GM23248 (cell line): ENCODE results near the gene OGFOD1. TPM values are rescaled to one million over a fixed set of nuclear protein-coding genes. Genes with fewer than 3 reads are reported as not detected.

Experiments used
- DNase-seq: peaks from one replicate; pipeline ENCODE4 v3.0.0-alpha.2; 2015
- H2AFZ ChIP-seq: fragments of 200-600 bp; sonication (generic); 2 replicates; pipeline ENCODE4 v1.6.1; 2016; ENCODE audit warnings: antibody characterized with exemption
- H3F3A ChIP-seq: fragments of 200-600 bp; sonication (generic); 2 replicates; pipeline ENCODE4 v1.6.1; 2016; ENCODE audit warnings: mild to moderate bottlenecking, antibody characterized with exemption, mixed run types; ENCODE audit not compliant: insufficient read depth
- H3K27ac ChIP-seq: fragments of 200-600 bp; sonication (generic); 2 replicates; pipeline ENCODE4 v1.5.1; 2016; ENCODE audit warnings: mild to moderate bottlenecking
- H3K27me3 ChIP-seq: fragments of 200-600 bp; sonication (generic); replicated peaks from 2 replicates; pipeline ENCODE4 v1.6.1; 2016; ENCODE audit warnings: mild to moderate bottlenecking; ENCODE audit not compliant: insufficient read depth
- H3K36me3 ChIP-seq: fragments of 200-600 bp; sonication (generic); 2 replicates; pipeline ENCODE4 v1.6.1; 2016; ENCODE audit warnings: low read depth, mild to moderate bottlenecking
- H3K4me1 ChIP-seq: fragments of 200-600 bp; sonication (generic); 2 replicates; pipeline ENCODE4 v1.6.1; 2016; ENCODE audit warnings: mild to moderate bottlenecking; ENCODE audit not compliant: insufficient read depth
- H3K4me2 ChIP-seq: fragments of 200-600 bp; sonication (generic); one replicate; pipeline ENCODE4 v1.6.1; 2016; ENCODE audit warnings: mild to moderate bottlenecking; ENCODE audit not compliant: unreplicated experiment
- H3K4me3 ChIP-seq: fragments of 200-600 bp; sonication (generic); 2 replicates; pipeline ENCODE4 v1.5.1; 2016; ENCODE audit warnings: mild to moderate bottlenecking
- H3K79me2 ChIP-seq: fragments of 200-600 bp; sonication (generic); 2 replicates; pipeline ENCODE4 v1.6.1; 2016; ENCODE audit warnings: mild to moderate bottlenecking; ENCODE audit not compliant: insufficient read depth
- H3K9ac ChIP-seq: fragments of 200-600 bp; sonication (generic); 2 replicates; pipeline ENCODE4 v1.6.1; 2016; ENCODE audit warnings: mild to moderate bottlenecking
- H3K9me2 ChIP-seq: fragments of 200-600 bp; sonication (generic); 2 replicates; pipeline ENCODE4 v1.6.1; 2016; ENCODE audit warnings: mixed run types, mild to moderate bottlenecking, moderate library complexity; ENCODE audit not compliant: insufficient read depth
- H3K9me3 ChIP-seq: fragments of 200-600 bp; sonication (generic); one replicate; pipeline ENCODE4 v1.6.1; 2017; ENCODE audit warnings: low read depth
- H4K20me1 ChIP-seq: fragments of 200-600 bp; sonication (generic); 2 replicates; pipeline ENCODE4 v1.6.0; 2016; ENCODE audit not compliant: insufficient read depth
- EZH2 ChIP-seq: fragments of 200-600 bp; sonication (generic); IDR thresholded peaks from 2 replicates; pipeline ENCODE4 v1.6.1; 2018; ENCODE audit warnings: antibody characterized with exemption, mild to moderate bottlenecking; ENCODE audit not compliant: insufficient read depth, poor library complexity, severe bottlenecking
- EZH2phosphoT487 ChIP-seq: fragments of 200-600 bp; sonication (generic); IDR thresholded peaks from 2 replicates; pipeline ENCODE4 v1.6.1; 2018; ENCODE audit warnings: antibody characterized with exemption, moderate library complexity, mild to moderate bottlenecking, low read depth; ENCODE audit not compliant: insufficient read depth
- WGBS, 2 experiments: methylation state at CpG; one replicate each; pipeline ENCODE4 v1.1.6; 2015 to 2017; ENCODE audit warnings: low lambda C conversion rate in 2 of 2, low coverage in 1 of 2; ENCODE audit errors: missing lambda C conversion rate in 2 of 2; 5-methylcytosine and 5-hydroxymethylcytosine counted together
- in situ Hi-C: fragments of 300-500 bp; cut with MboI; formaldehyde crosslinking; loops from 2 replicates; pipeline ENCODE4 v1.15.0; 2020
- polyA plus RNA-seq: library from polyadenylated mRNA; unstranded; fragments of >200 nt; fragmentation: Nextera tagmentation; extraction: Ambion mirVana; gene quantifications from 2 replicates; pipeline ENCODE4 v1.2.1, GENCODE V29; 2016
- total RNA-seq: library from RNA; depleted of rRNA; stranded (reverse); fragments of >200 nt; shearing (Covaris generic); gene quantifications from 2 replicates; pipeline ENCODE4 v1.2.3, GENCODE V29; 2014

OGFOD1 gene
- total and polyA plus RNA-seq, 2 experiments from 2014 or later, result 59.1 to 101 TPM

DNA sequence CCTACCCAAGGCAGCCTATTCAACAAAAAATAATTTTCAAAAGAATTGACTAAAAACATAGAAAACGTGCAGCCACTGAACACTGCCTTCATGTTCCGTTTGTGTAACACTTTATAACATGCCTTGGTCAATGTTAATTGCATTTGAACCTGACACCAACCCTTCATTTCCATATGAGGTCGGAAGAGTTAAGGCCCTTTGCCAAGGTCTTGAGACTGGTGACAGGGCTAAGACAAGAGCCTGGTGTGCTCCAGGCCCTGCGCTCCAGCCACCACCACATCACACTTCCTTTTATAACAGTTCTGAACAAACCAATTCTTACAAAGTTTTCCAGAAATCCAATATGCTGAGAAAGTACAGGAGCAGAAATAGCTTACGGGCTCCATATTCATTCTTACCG, 64.3 kb downstream of the OGFOD1 start:
- Histone ChIP-seq H3K4me3 (no peak overlapping the region), H4K20me1 (no peaks in the 10 kb centered on the region), H3K36me3 (no peaks in the 10 kb centered on the region; the same call in 1 of the 2 replicates), H3K4me1 (peaks cover 31% of the 10 kb centered on the region), H3K9me3 (no peaks in the 10 kb centered on the region), H3K27me3 (no peaks in the 10 kb centered on the region), H3F3A (peaks cover 5% of the 10 kb centered on the region; the same call in 1 of the 2 replicates), H2AFZ (no peak overlapping the region), H3K27ac (no peak overlapping the region), H3K9me2 (no peaks in the 10 kb centered on the region), H3K4me2 (no peak overlapping the region), H3K79me2 (peaks cover 84% of the 10 kb centered on the region), H3K9ac (no peak overlapping the region)
- no peak for DNase-seq
- in situ Hi-C loops, result no loop called here
- TF ChIP-seq EZH2 (no peak), EZH2phosphoT487 (no peak)
- 69 to 71% methylated on average over 6 of the region's 6 CpGs for WGBS, 2 experiments

DNA sequence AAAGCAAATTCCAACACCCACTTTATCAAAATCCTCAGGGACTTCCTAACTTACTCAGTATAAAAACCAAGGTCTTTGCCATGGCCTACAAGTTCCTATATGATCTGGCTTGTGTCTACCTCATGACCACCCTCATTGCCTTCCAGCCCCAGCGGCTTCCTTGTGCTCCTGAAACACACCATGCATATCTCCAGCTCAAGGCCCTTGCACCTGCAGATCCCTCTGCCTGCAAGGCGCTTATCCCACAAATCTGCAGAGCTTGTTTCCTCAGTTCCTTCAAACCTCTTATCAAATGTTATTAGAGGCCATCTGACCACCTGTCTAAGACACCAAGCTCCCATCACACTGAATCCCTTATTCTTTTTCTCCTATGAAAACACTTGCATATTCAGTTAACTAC, 65.9 kb downstream of the OGFOD1 start:
- no peaks in the 10 kb centered on the region for H3K9me2 ChIP-seq
- H4K20me1 ChIP-seq, result no peaks in the 10 kb centered on the region
- H3F3A ChIP-seq, result peaks cover 5% of the 10 kb centered on the region; the same call in 1 of the 2 replicates
- H3K27ac ChIP-seq, result no peak overlapping the region
- no peaks in the 10 kb centered on the region for H3K27me3 ChIP-seq
- H3K4me1 ChIP-seq, result peaks cover 26% of the 10 kb centered on the region
- no peaks in the 10 kb centered on the region; the same call in 1 of the 2 replicates for H3K36me3 ChIP-seq
- H3K9ac ChIP-seq, result no peak overlapping the region
- WGBS, 2 experiments, result 77 to 85% methylated on average over 2 of the region's 2 CpGs
- no peak overlapping the region for H2AFZ ChIP-seq
- TF ChIP-seq EZH2 (no peak), EZH2phosphoT487 (no peak)
- H3K79me2 ChIP-seq, result peaks cover 72% of the 10 kb centered on the region
- no peak for DNase-seq
- H3K4me2 ChIP-seq, result no peak overlapping the region
- H3K4me3 ChIP-seq, result no peak overlapping the region
- H3K9me3 ChIP-seq, result no peaks in the 10 kb centered on the region
- in situ Hi-C loops, result no loop called here

DNA sequence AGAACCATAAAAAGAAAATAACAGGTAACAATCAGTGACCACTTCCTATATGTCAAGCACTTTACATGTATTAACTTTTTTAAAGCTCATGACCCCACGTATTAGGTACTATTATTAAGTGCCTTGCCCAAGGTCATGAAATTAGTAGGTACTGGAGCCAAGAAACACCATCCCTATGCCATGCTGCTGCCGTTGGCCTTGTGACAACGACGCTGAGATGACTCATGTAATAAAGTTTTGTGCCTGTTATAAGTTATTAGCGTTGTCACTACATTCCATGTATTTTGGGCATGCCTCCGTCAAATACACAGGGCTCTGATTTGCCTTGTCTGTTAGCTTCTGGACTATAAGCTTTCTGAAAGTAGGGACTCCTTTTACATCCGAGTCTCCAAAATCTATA, 67.1 kb downstream of the OGFOD1 start:
- no peaks in the 10 kb centered on the region for H4K20me1 ChIP-seq
- H3K27ac ChIP-seq, result no peak overlapping the region
- no peaks in the 10 kb centered on the region for H3K9me2 ChIP-seq
- TF ChIP-seq EZH2, result no peak
- TF ChIP-seq EZH2phosphoT487, result no peak
- peak overlapping the region; percentile 87 for H3K4me2 ChIP-seq
- WGBS, 2 experiments, result 85 to 87% methylated on average over 7 of the region's 7 CpGs
- H3K36me3 ChIP-seq, result no peaks in the 10 kb centered on the region
- no peak overlapping the region for H3K9ac ChIP-seq
- H3K4me1 ChIP-seq, result peaks cover 26% of the 10 kb centered on the region
- in situ Hi-C loops, result no loop called here
- H3K79me2 ChIP-seq, result peaks cover 60% of the 10 kb centered on the region
- H3F3A ChIP-seq, result peaks cover 5% of the 10 kb centered on the region; the same call in 1 of the 2 replicates
- H2AFZ ChIP-seq, result no peak overlapping the region
- DNase-seq, result no peak
- H3K4me3 ChIP-seq, result no peak overlapping the region; the same call in 1 of the 2 replicates
- H3K9me3 ChIP-seq, result no peaks in the 10 kb centered on the region
- H3K27me3 ChIP-seq, result no peaks in the 10 kb centered on the region

DNA sequence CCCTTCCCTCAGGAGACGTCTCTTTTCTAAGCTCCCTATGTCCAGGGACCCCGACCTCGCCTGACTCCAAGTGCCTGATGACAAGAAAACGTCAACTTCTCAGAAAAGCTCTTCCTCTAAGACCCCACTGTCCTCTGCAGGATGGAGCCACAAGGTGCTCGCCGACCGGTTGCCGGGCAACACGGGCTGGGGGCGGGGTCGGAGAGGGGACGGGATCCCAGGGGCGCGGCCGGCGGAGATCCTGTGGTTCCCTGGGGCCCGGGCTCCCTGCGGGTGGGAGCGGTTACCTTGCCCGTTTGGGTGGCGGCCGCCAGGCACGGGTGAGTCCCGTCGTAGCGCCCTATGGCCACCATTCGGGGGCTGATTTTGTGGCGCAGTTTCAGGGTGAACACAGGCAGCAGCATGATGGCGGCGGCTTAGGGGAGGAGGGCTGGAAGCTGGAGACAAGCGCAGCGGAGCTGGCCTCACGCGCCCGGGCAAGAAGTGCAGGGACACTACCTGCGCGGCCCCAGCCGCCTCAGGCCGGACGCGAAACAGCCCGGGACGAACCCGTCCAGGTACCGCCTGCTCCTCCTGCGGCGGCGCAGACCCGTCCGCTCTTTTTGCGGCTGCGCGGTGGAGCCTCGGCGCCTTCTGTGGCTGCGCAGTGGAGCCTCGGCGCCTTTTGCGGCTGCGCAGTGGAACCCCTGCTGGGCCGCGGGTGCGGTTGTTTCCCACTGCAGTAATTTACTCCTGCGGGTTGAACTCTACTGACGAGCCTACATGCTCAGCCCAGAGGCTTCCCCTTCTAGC, 68.3 kb downstream of the OGFOD1 start, which contains the start of gene BBS2:
BBS2 (minus strand) TSS at position 566 of the 792 bp plus-strand sequence; CDS start at position 404, 162 bp downstream.
- DNase-seq, result peak; percentile 92
- in situ Hi-C loops, result no loop called here
- peak within 1 kb of the TSS; percentile 87 for H3K4me2 ChIP-seq
- H3K36me3 ChIP-seq, result no peaks in the 10 kb centered on the region
- TF ChIP-seq EZH2phosphoT487 (no peak), EZH2 (no peak)
- peaks cover 25% of the 10 kb centered on the region for H3K4me1 ChIP-seq
- H3K27ac ChIP-seq, result peak within 1 kb of the TSS; percentile 40
- H3K9me3 ChIP-seq, result no peaks in the 10 kb centered on the region
- no peaks in the 10 kb centered on the region for H4K20me1 ChIP-seq
- no peaks in the 10 kb centered on the region for H3K9me2 ChIP-seq
- H3K79me2 ChIP-seq, result peaks cover 49% of the 10 kb centered on the region
- H2AFZ ChIP-seq, result peak within 1 kb of the TSS; percentile 94
- H3K27me3 ChIP-seq, result no peaks in the 10 kb centered on the region
- peak within 1 kb of the TSS; percentile 80 for H3K9ac ChIP-seq
- peak within 1 kb of the TSS; percentile 85 for H3K4me3 ChIP-seq
- H3F3A ChIP-seq, result no peaks in the 10 kb centered on the region
- 1 to 2% methylated on average over 55 to 64 of the region's 65 CpGs for WGBS, 2 experiments
